SK-N-SH treated with all-trans-retinoic acid at 6 μM for 48 hours (cell line): ENCODE results near the gene PCDHGA12.

Experiments used
- CREB5 ChIP-seq: fragments of 250-450 bp; sonication (Bioruptor Pico); IDR thresholded peaks from 2 replicates; pipeline ENCODE4 v1.5.1; 2020; ENCODE audit warnings: low read depth, mild to moderate bottlenecking, moderate library complexity
- CSRNP3 ChIP-seq: fragments of 250-450 bp; sonication (Bioruptor Pico); IDR thresholded peaks from 2 replicates; pipeline ENCODE4 v1.5.1; 2021; ENCODE audit warnings: mild to moderate bottlenecking, moderate library complexity
- ESRRG ChIP-seq: fragments of 250-450 bp; sonication (Bioruptor Pico); IDR thresholded peaks from 2 replicates; pipeline ENCODE4 v1.6.1; 2021; ENCODE audit warnings: mild to moderate bottlenecking
- ISL1 ChIP-seq: fragments of 250-450 bp; sonication (Bioruptor Pico); IDR thresholded peaks from 2 replicates; pipeline ENCODE4 v2.1.2; 2022; ENCODE audit warnings: mild to moderate bottlenecking, moderate library complexity
- OSR1 ChIP-seq: fragments of 250-450 bp; sonication (Bioruptor Pico); IDR thresholded peaks from 2 replicates; pipeline ENCODE4 v1.8.0; 2022; ENCODE audit warnings: moderate library complexity, mild to moderate bottlenecking, inconsistent platforms
- PATZ1 ChIP-seq: fragments of 250-450 bp; sonication (Bioruptor Pico); IDR thresholded peaks from 2 replicates; pipeline ENCODE4 v1.8.0; 2020; ENCODE audit warnings: mild to moderate bottlenecking, moderate library complexity, borderline replicate concordance
- RARB ChIP-seq: fragments of 250-450 bp; sonication (Bioruptor Pico); IDR thresholded peaks from 2 replicates; pipeline ENCODE4 v1.8.0; 2021; ENCODE audit warnings: mild to moderate bottlenecking, moderate library complexity
- ZFP3 ChIP-seq: fragments of 250-450 bp; sonication (Bioruptor Pico); IDR thresholded peaks from 2 replicates; pipeline ENCODE4 v1.5.0; 2020; ENCODE audit warnings: mild to moderate bottlenecking, moderate library complexity
- ZFP30 ChIP-seq: fragments of 450-650 bp; formaldehyde crosslinking; IDR thresholded peaks from 2 replicates; pipeline ENCODE4 v1.5.0; 2022; ENCODE audit warnings: mild to moderate bottlenecking, moderate library complexity
- ZNF8 ChIP-seq: fragments of 450-650 bp; formaldehyde crosslinking; IDR thresholded peaks from 2 replicates; pipeline ENCODE4 v1.5.0; 2020; ENCODE audit warnings: mild to moderate bottlenecking, moderate library complexity

- TF ChIP-seq RARB = no peak
- TF ChIP-seq ZFP3 (CRISPR knock-in tag) = no peak
- TF ChIP-seq PATZ1 (CRISPR knock-in tag) = no peak
- TF ChIP-seq ZNF8 (CRISPR knock-in tag) = no peak
- no peak for TF ChIP-seq CREB5 (CRISPR knock-in tag)
- TF ChIP-seq ESRRG (CRISPR knock-in tag) = no peak
- TF ChIP-seq ISL1 = no peak
- TF ChIP-seq OSR1 (CRISPR knock-in tag) = no peak
- TF ChIP-seq ZFP30 (CRISPR knock-in tag) = no peak
- TF ChIP-seq CSRNP3 (CRISPR knock-in tag) = no peak
These were observed 7.5 kb upstream of the PCDHGA12 start for GRCh38 chr5:141422742-141423291.
